Muscle layer of colon (tissue), 2 donors: Measurements from ENCODE around the gene SLC2A5.

Source experiments
- H3K27ac ChIP-seq: one replicate; pipeline ENCODE4 v1.7.0; 2013; ENCODE audit warnings: low read depth, mild to moderate bottlenecking, low read length, moderate library complexity
- H3K27me3 ChIP-seq, 2 donors: one replicate each; pipeline ENCODE4 v1.7.0; 2013; ENCODE audit warnings: low read length in 2 of 2, mild to moderate bottlenecking in 2 of 2; ENCODE audit not compliant: insufficient read depth in 2 of 2, control insufficient read depth in 1 of 2
- H3K36me3 ChIP-seq: one replicate; pipeline ENCODE4 v1.7.0; 2013; ENCODE audit warnings: mild to moderate bottlenecking, low read length; ENCODE audit not compliant: insufficient read depth
- H3K4me1 ChIP-seq: one replicate; pipeline ENCODE4 v1.7.0; 2013; ENCODE audit warnings: mild to moderate bottlenecking, low read length; ENCODE audit not compliant: insufficient read depth
- H3K4me3 ChIP-seq, 2 donors: one replicate each; pipeline ENCODE4 v1.7.0; 2013; ENCODE audit warnings: low read length in 2 of 2, low read depth in 1 of 2, mild to moderate bottlenecking in 1 of 2, moderate library complexity in 1 of 2
- H3K9ac ChIP-seq: one replicate; pipeline ENCODE4 v1.7.0; 2013; ENCODE audit warnings: low read length
- H3K9me3 ChIP-seq: one replicate; pipeline ENCODE4 v1.7.0; 2013; ENCODE audit warnings: mild to moderate bottlenecking, low read length
- donor health status: abdominal sarcoma.
- donor health status: Adenocarcinoma of cecum.

Gene SLC2A5

GRCh38 chr1:9086796-9087195 is 17.4 kb upstream of the SLC2A5 start:
- no peaks in the 10 kb centered on the region for H3K27me3 ChIP-seq
- H3K4me3 ChIP-seq: no peak overlapping the region
- H3K9ac ChIP-seq: no peak overlapping the region
- H3K27ac ChIP-seq: no peak overlapping the region
- no peaks in the 10 kb centered on the region for H3K36me3 ChIP-seq
- H3K4me1 ChIP-seq: peaks cover 21% of the 10 kb centered on the region
- H3K9me3 ChIP-seq: no peaks in the 10 kb centered on the region

- Histone ChIP-seq H3K36me3 (no peaks in the 10 kb centered on the region), H3K9me3 (no peaks in the 10 kb centered on the region), H3K4me1 (peaks cover 21% of the 10 kb centered on the region), H3K4me3 (no peak overlapping the region), H3K27me3 (no peaks in the 10 kb centered on the region), H3K9ac (no peak overlapping the region), H3K27ac (no peak overlapping the region)
These were observed 16.6 kb upstream of the SLC2A5 start for GRCh38 chr1:9086045-9086444.

- Histone ChIP-seq H3K4me1 (peaks cover 21% of the 10 kb centered on the region), H3K9me3 (no peaks in the 10 kb centered on the region), H3K9ac (no peak overlapping the region), H3K36me3 (no peaks in the 10 kb centered on the region), H3K27ac (no peak overlapping the region), H3K4me3 (no peak overlapping the region), H3K27me3 (no peaks in the 10 kb centered on the region)
These were observed 16.0 kb upstream of the SLC2A5 start for GRCh38 chr1:9085306-9085940.

- Histone ChIP-seq H3K36me3 (no peaks in the 10 kb centered on the region), H3K9ac (no peak overlapping the region), H3K27ac (no peak overlapping the region), H3K9me3 (no peaks in the 10 kb centered on the region), H3K4me1 (peaks cover 21% of the 10 kb centered on the region), H3K27me3 (no peaks in the 10 kb centered on the region), H3K4me3 (no peak overlapping the region)
These were observed 15.5 kb upstream of the SLC2A5 start for GRCh38 chr1:9084906-9085305.

GRCh38 chr1:9081473-9081872 is 12.0 kb upstream of the SLC2A5 start:
- H3K27ac ChIP-seq: no peak overlapping the region
- H3K36me3 ChIP-seq: no peaks in the 10 kb centered on the region
- H3K9ac ChIP-seq: no peak overlapping the region
- H3K4me3 ChIP-seq: no peak overlapping the region
- H3K4me1 ChIP-seq: peaks cover 21% of the 10 kb centered on the region
- H3K9me3 ChIP-seq: no peaks in the 10 kb centered on the region
- H3K27me3 ChIP-seq: no peaks in the 10 kb centered on the region

- H3K36me3 ChIP-seq: no peaks in the 10 kb centered on the region
- H3K4me1 ChIP-seq: peaks cover 18% of the 10 kb centered on the region
- H3K9ac ChIP-seq: no peak overlapping the region
- no peak overlapping the region for H3K27ac ChIP-seq
- H3K9me3 ChIP-seq: no peaks in the 10 kb centered on the region
- H3K4me3 ChIP-seq: no peak overlapping the region
- no peaks in the 10 kb centered on the region for H3K27me3 ChIP-seq
These were observed 11.4 kb upstream of the SLC2A5 start for GRCh38 chr1:9080705-9081291.

- no peak overlapping the region for H3K27ac ChIP-seq
- no peak overlapping the region for H3K4me3 ChIP-seq
- peaks cover 11% of the 10 kb centered on the region for H3K4me1 ChIP-seq
- no peaks in the 10 kb centered on the region for H3K9me3 ChIP-seq
- no peak overlapping the region for H3K9ac ChIP-seq
- no peaks in the 10 kb centered on the region for H3K36me3 ChIP-seq
- no peaks in the 10 kb centered on the region for H3K27me3 ChIP-seq
These were observed 10.7 kb upstream of the SLC2A5 start for GRCh38 chr1:9079988-9080704.

- Histone ChIP-seq H3K9me3 (no peaks in the 10 kb centered on the region), H3K4me1 (no peaks in the 10 kb centered on the region), H3K27ac (no peak overlapping the region), H3K36me3 (no peaks in the 10 kb centered on the region), H3K27me3 (no peaks in the 10 kb centered on the region), H3K9ac (no peak overlapping the region), H3K4me3 (no peak overlapping the region)
These were observed 9.5 kb upstream of the SLC2A5 start for GRCh38 chr1:9078752-9079500.

- no peaks in the 10 kb centered on the region for H3K4me1 ChIP-seq
- no peak overlapping the region for H3K9ac ChIP-seq
- no peak overlapping the region for H3K27ac ChIP-seq
- H3K4me3 ChIP-seq: no peak overlapping the region
- no peaks in the 10 kb centered on the region for H3K36me3 ChIP-seq
- no peaks in the 10 kb centered on the region for H3K9me3 ChIP-seq
- H3K27me3 ChIP-seq: no peaks in the 10 kb centered on the region
These were observed 8.7 kb upstream of the SLC2A5 start for GRCh38 chr1:9078015-9078751.

- H3K9ac ChIP-seq: no peak overlapping the region
- H3K27me3 ChIP-seq: no peaks in the 10 kb centered on the region
- H3K27ac ChIP-seq: no peak overlapping the region
- H3K4me3 ChIP-seq: no peak overlapping the region
- H3K4me1 ChIP-seq: peaks cover 8% of the 10 kb centered on the region
- H3K36me3 ChIP-seq: no peaks in the 10 kb centered on the region
- H3K9me3 ChIP-seq: no peaks in the 10 kb centered on the region
These were observed 5.6 kb upstream of the SLC2A5 start for GRCh38 chr1:9075022-9075421.

GRCh38 chr1:9073143-9073542 is 3.7 kb upstream of the SLC2A5 start:
- Histone ChIP-seq H3K9ac (no peak overlapping the region), H3K4me1 (peaks cover 22% of the 10 kb centered on the region), H3K27ac (no peak overlapping the region), H3K9me3 (no peaks in the 10 kb centered on the region), H3K4me3 (no peak overlapping the region), H3K36me3 (no peaks in the 10 kb centered on the region), H3K27me3 (no peaks in the 10 kb centered on the region)
